Stromal cell of bone marrow (primary cell): ENCODE data around the gene UBAP1L.

Experiments used
- DNase-seq: peaks from one replicate; pipeline ENCODE4 v3.0.0-alpha.2; 2012; ENCODE audit warnings: low read depth

The UBAP1L gene

GRCh38 chr15:65066001-65066634 lies 48.9 kb downstream of the UBAP1L start:
- no peak for DNase-seq

GRCh38 chr15:65062726-65063125 lies 52.3 kb downstream of the UBAP1L start:
- DNase-seq = no peak

- DNase-seq = no peak
Observed at GRCh38 chr15:65062061-65062460, 52.9 kb downstream of the UBAP1L start.

GRCh38 chr15:65060641-65061397 lies 54.2 kb downstream of the UBAP1L start:
- DNase-seq = no peak

GRCh38 chr15:65059931-65060596 lies 54.9 kb downstream of the UBAP1L start:
- no peak for DNase-seq

GRCh38 chr15:65059369-65059750 lies 55.6 kb downstream of the UBAP1L start:
- DNase-seq = no peak

- no peak for DNase-seq
Observed at GRCh38 chr15:65058394-65059368, 56.3 kb downstream of the UBAP1L start.

- no peak for DNase-seq
Observed at GRCh38 chr15:65057549-65057940, 57.5 kb downstream of the UBAP1L start.

GRCh38 chr15:65056868-65057548 lies 58.0 kb downstream of the UBAP1L start:
- no peak for DNase-seq

GRCh38 chr15:65056106-65056505 lies 58.9 kb downstream of the UBAP1L start:
- no peak for DNase-seq

- DNase-seq = no peak
Observed at GRCh38 chr15:65055201-65055870, 59.7 kb downstream of the UBAP1L start.

- no peak for DNase-seq
Observed at GRCh38 chr15:65054333-65055200, 60.4 kb downstream of the UBAP1L start.

GRCh38 chr15:65052956-65053355 lies 62.0 kb downstream of the UBAP1L start:
- no peak for DNase-seq

- no peak for DNase-seq
Observed at GRCh38 chr15:65051266-65051665, 63.7 kb downstream of the UBAP1L start.

- DNase-seq = no peak
Observed at GRCh38 chr15:65050270-65050669, 64.7 kb downstream of the UBAP1L start.

GRCh38 chr15:65049418-65049840 lies 65.6 kb downstream of the UBAP1L start:
- peak; percentile 82 for DNase-seq

GRCh38 chr15:65048241-65048640 lies 66.8 kb downstream of the UBAP1L start:
- DNase-seq = no peak

- no peak for DNase-seq
Observed at GRCh38 chr15:65044724-65045481, 70.1 kb downstream of the UBAP1L start, which contains the start of gene SLC51B. SLC51B (plus strand) TSS chr15:65045387; CDS start chr15:65050005, 4,618 bp downstream.

GRCh38 chr15:65044218-65044617 lies 70.8 kb downstream of the UBAP1L start:
- DNase-seq = peak; percentile 69
